ENCODE data around the gene SLC12A1.

Gene SLC12A1

DNA sequence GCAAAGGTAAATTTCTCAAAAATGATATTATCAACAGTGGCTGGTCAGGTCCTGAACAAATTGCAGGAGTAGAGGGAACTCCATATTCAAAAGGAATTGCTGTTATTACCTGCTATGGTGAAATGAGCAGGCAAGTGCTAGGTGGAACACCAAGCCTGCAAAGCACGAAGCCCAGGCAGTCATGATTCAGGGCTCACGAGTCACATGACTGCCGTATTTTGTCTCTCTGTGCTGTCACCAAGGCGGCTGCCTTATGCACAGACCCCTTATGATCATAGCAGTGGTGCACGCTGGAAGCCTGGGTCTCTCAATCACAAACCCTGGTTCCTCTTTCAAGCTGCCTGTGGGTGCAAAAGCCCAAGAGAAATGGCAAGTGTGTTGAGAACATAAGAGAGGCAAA, 24.4 kb downstream of the SLC12A1 start:
- Histone ChIP-seq H3F3A (ENCODE audit: control insufficient read depth, insufficient read depth) (no peaks in the 10 kb centered on the region), H3K4me2 (ENCODE audit: low read length) (no peak overlapping the region), H3K9me3 (ENCODE audit: control insufficient read depth, insufficient read depth, low read length) (no peaks in the 10 kb centered on the region), H3K9me2 (replicated peaks; ENCODE audit: control insufficient read depth, low read length) (no peaks in the 10 kb centered on the region), H3K4me3 (ENCODE audit: low read length) (no peak overlapping the region), H4K20me1 (ENCODE audit: control insufficient read depth, insufficient read depth, low read depth, low read length) (no peaks in the 10 kb centered on the region), H3K4me1 (ENCODE audit: control insufficient read depth, low read length) (no peaks in the 10 kb centered on the region), H3K27me3 (ENCODE audit: control insufficient read depth, low read length) (no peaks in the 10 kb centered on the region), H3K27ac (ENCODE audit: low read depth, low read length) (no peak overlapping the region), H3K79me2 (ENCODE audit: control insufficient read depth, low read length) (no peaks in the 10 kb centered on the region), H3K36me3 (ENCODE audit: control insufficient read depth, low read length) (no peaks in the 10 kb centered on the region)
- TF ChIP-seq, protein P1, sequence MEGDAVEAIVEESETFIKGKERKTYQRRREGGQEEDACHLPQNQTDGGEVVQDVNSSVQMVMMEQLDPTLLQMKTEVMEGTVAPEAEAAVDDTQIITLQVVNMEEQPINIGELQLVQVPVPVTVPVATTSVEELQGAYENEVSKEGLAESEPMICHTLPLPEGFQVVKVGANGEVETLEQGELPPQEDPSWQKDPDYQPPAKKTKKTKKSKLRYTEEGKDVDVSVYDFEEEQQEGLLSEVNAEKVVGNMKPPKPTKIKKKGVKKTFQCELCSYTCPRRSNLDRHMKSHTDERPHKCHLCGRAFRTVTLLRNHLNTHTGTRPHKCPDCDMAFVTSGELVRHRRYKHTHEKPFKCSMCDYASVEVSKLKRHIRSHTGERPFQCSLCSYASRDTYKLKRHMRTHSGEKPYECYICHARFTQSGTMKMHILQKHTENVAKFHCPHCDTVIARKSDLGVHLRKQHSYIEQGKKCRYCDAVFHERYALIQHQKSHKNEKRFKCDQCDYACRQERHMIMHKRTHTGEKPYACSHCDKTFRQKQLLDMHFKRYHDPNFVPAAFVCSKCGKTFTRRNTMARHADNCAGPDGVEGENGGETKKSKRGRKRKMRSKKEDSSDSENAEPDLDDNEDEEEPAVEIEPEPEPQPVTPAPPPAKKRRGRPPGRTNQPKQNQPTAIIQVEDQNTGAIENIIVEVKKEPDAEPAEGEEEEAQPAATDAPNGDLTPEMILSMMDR (IDR thresholded peaks at IDR 0.05; ENCODE audit: low read depth, low read length, poor library complexity, severe bottlenecking): no peak
- no peak for TF ChIP-seq EZH2phosphoT487 (IDR thresholded peaks at IDR 0.05; ENCODE audit: borderline replicate concordance, low read length)

DNA sequence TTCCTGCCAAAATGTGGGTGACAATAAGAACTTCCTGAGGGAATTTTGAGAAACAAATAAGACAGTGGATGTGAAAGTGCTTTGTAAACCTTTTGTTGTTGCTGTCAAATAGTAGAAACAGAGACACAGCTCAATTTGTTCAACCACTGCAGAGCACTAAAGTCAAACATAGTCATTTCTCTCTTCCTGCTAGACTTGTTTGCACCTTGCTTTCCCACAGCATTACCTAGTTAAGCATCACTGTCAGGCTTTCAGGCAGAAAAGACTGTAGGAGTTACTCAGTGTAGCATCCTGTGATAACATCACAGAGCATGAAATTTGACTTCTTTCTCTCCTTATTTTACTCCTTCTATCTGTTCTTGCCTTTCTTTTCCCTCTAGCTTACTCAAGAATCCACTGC, 27.1 kb downstream of the SLC12A1 start:
- Histone ChIP-seq H3K27me3 (ENCODE audit: control insufficient read depth, low read length) (no peaks in the 10 kb centered on the region), H3K4me1 (ENCODE audit: control insufficient read depth, low read length) (no peaks in the 10 kb centered on the region), H3K9me2 (replicated peaks; ENCODE audit: control insufficient read depth, low read length) (no peaks in the 10 kb centered on the region), H4K20me1 (ENCODE audit: control insufficient read depth, insufficient read depth, low read depth, low read length) (no peaks in the 10 kb centered on the region), H3K4me3 (ENCODE audit: low read length) (no peak overlapping the region), H3K9me3 (ENCODE audit: control insufficient read depth, insufficient read depth, low read length) (no peaks in the 10 kb centered on the region), H3K27ac (ENCODE audit: low read depth, low read length) (no peak overlapping the region), H3K4me2 (ENCODE audit: low read length) (no peak overlapping the region), H3K79me2 (ENCODE audit: control insufficient read depth, low read length) (no peaks in the 10 kb centered on the region), H3K36me3 (ENCODE audit: control insufficient read depth, low read length) (no peaks in the 10 kb centered on the region), H3F3A (ENCODE audit: control insufficient read depth, insufficient read depth) (no peaks in the 10 kb centered on the region)
- TF ChIP-seq, protein P1 (IDR thresholded peaks at IDR 0.05; ENCODE audit: low read depth, low read length, poor library complexity, severe bottlenecking): no peak
- no peak for TF ChIP-seq EZH2phosphoT487 (IDR thresholded peaks at IDR 0.05; ENCODE audit: borderline replicate concordance, low read length)

DNA sequence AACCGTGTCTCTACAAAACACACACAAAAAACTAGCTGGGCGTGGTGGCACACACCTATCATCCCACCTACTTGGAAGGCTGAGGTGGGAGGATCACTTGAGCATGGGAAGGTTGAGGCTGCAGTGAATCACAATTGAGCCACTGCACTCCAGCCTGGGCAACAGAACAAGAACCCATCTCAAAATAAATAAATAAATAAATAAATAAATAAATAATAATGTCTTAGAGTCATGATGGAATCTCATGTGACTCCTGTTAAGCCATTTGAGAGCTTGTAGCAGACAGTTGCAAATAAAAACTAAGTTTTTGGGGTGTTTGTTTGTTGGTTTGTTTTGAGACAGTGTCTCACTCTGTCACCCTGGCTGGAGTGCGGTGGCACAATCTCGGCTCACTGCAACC, 33.2 kb downstream of the SLC12A1 start:
- H3K4me1 ChIP-seq (ENCODE audit: control insufficient read depth, low read length): no peaks in the 10 kb centered on the region
- H3K36me3 ChIP-seq (ENCODE audit: control insufficient read depth, low read length): no peaks in the 10 kb centered on the region
- H3F3A ChIP-seq (ENCODE audit: control insufficient read depth, insufficient read depth): no peaks in the 10 kb centered on the region
- H3K9me2 ChIP-seq (replicated peaks; ENCODE audit: control insufficient read depth, low read length): no peaks in the 10 kb centered on the region
- TF ChIP-seq EZH2phosphoT487 (IDR thresholded peaks at IDR 0.05; ENCODE audit: borderline replicate concordance, low read length): no peak
- TF ChIP-seq, protein P1 (IDR thresholded peaks at IDR 0.05; ENCODE audit: low read depth, low read length, poor library complexity, severe bottlenecking): no peak
- H3K27me3 ChIP-seq (ENCODE audit: control insufficient read depth, low read length): no peaks in the 10 kb centered on the region
- no peak overlapping the region for H3K4me2 ChIP-seq (ENCODE audit: low read length)
- no peak overlapping the region for H3K27ac ChIP-seq (ENCODE audit: low read depth, low read length)
- no peak overlapping the region for H3K4me3 ChIP-seq (ENCODE audit: low read length)
- H4K20me1 ChIP-seq (ENCODE audit: control insufficient read depth, insufficient read depth, low read depth, low read length): no peaks in the 10 kb centered on the region
- H3K9me3 ChIP-seq (ENCODE audit: control insufficient read depth, insufficient read depth, low read length): no peaks in the 10 kb centered on the region
- no peaks in the 10 kb centered on the region for H3K79me2 ChIP-seq (ENCODE audit: control insufficient read depth, low read length)

DNA sequence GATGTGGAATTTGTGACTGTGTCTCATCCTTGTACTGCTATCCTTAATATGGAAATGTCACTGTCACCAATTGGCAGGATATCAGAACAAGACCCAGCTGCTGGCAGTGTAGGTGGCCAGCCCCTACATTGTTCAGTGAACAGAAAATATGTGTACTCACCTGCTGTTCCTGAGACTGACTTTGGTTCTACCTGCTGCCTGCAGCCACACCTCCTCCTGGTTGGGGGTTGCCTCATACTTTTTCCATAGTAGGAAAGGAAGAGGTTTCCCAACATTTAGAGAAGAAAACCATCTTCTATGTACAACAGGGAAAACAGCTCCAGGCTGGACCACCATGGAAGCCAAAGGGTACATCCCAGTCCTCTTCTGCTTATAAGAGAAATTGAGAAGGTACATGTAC, 35.9 kb downstream of the SLC12A1 start:
- no peaks in the 10 kb centered on the region for H3F3A ChIP-seq (ENCODE audit: control insufficient read depth, insufficient read depth)

More for the DNA sequence above, 35.9 kb downstream of the SLC12A1 start:
- no peak overlapping the region for H3K4me2 ChIP-seq (ENCODE audit: low read length)
- no peaks in the 10 kb centered on the region for H3K4me1 ChIP-seq (ENCODE audit: control insufficient read depth, low read length)
- no peak overlapping the region for H3K27ac ChIP-seq (ENCODE audit: low read depth, low read length)
- H3K36me3 ChIP-seq (ENCODE audit: control insufficient read depth, low read length): no peaks in the 10 kb centered on the region
- no peaks in the 10 kb centered on the region for H3K27me3 ChIP-seq (ENCODE audit: control insufficient read depth, low read length)
- H4K20me1 ChIP-seq (ENCODE audit: control insufficient read depth, insufficient read depth, low read depth, low read length): no peaks in the 10 kb centered on the region
- TF ChIP-seq, protein P1 (IDR thresholded peaks at IDR 0.05; ENCODE audit: low read depth, low read length, poor library complexity, severe bottlenecking): no peak
- no peak for TF ChIP-seq EZH2phosphoT487 (IDR thresholded peaks at IDR 0.05; ENCODE audit: borderline replicate concordance, low read length)
- no peaks in the 10 kb centered on the region for H3K9me3 ChIP-seq (ENCODE audit: control insufficient read depth, insufficient read depth, low read length)
- no peaks in the 10 kb centered on the region for H3K79me2 ChIP-seq (ENCODE audit: control insufficient read depth, low read length)
- H3K4me3 ChIP-seq (ENCODE audit: low read length): no peak overlapping the region
- H3K9me2 ChIP-seq (replicated peaks; ENCODE audit: control insufficient read depth, low read length): no peaks in the 10 kb centered on the region

Data from DOHH2 (cell line).